Activated naive CD8-positive, alpha-beta T cell treated with anti-CD3 and anti-CD28 coated beads, Interleukin-2, amount 50 U/mL, for 16 hours (primary cell): ENCODE measurements around the gene GRIK3.

Source experiments
- DNase-seq: peaks from one replicate; pipeline ENCODE4 v3.0.0-alpha.2; 2020; ENCODE audit warnings: low read depth, low spot score

GRIK3 gene

DNA sequence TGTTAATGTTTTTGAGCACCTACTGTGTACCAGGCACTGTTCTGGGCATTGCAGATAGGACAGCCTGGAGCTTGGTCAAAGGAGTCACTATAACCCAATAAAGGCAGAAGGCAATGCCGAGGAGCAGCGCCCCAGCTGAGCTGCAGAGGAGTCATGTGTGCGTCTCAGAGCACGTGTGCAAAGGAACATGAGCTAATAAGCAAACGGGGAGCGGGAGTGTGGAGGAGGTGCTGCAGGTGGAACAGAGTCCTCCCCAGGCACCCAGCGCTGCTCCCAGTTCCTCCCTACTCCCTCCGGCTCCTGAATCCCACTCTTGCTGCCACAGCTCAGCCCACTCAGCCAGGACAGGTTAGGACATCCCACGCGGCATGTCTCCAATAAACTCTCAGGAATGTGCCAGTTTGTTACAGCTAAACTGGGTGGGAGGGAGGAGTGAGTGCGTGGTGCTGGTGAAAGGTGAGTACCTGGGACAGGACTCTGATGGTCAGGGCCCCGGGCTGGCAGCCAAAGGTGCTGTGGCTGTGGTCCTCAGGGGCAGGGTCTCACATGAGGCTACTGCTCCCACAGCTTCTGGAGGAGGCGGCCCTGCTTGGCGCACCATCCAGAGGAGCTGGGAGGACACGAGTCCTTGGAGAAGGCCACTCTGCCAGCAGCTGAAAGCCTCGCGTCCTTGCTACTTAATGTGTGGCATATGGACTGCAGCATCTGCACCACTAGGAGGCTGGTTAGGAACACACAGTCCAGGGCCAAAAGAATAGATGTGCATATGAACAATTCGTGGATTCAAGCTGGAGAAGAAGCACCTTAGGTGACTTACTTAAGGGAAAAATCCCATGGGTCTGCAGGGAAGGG is 52.3 kb downstream of the GRIK3 start:
- DNase-seq, result no peak

DNA sequence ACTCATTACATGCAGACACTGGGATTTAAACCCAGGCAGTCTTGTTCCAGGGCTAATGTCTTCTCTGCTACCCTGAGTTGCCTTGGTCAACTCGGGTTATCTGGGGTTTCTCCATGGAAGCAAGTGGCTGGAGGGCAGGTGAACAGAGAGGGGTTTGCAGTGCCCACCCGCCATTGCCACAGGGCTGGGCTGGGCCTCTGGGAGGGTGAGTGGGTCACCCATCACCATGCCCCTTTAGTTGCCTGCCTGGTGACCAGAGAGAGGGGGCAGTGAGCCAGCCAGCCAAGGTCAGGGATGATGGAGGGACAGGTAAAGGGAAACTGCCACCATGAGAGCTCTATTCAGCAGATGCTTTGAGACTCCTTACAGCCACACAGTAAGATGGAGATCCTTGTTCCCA is 53.2 kb downstream of the GRIK3 start:
- DNase-seq, result no peak

DNA sequence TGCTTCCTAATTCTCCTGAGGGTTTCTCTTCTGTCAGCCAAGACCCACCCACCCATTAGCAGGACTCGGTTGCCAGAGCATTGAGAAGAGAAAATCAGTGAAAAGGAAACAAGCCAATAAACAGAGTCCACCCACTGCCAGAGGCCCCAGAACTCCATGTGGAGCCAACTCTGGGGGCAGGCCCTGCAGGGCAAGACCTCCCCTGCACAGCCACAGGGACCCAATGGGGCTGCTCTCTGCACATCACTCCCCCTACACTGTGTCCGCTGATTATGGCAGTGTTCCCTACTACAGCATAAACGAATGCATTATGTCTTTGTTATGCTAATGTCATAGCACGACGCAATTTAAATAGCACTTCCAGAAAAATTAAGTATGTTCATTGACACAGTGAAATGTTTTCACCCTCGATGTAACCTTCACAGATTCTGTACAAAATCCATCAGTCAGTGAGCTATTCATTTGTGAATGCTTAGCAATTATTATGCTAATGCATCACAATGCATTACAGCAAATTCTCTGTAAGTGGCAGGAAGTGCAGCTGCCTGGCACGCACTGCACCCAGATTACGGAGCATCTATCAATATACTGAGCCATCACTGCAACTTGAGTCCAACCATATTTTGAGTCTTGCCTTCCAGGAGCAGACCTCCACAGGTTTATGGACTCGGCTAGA is 56.4 kb downstream of the GRIK3 start:
- no peak for DNase-seq

DNA sequence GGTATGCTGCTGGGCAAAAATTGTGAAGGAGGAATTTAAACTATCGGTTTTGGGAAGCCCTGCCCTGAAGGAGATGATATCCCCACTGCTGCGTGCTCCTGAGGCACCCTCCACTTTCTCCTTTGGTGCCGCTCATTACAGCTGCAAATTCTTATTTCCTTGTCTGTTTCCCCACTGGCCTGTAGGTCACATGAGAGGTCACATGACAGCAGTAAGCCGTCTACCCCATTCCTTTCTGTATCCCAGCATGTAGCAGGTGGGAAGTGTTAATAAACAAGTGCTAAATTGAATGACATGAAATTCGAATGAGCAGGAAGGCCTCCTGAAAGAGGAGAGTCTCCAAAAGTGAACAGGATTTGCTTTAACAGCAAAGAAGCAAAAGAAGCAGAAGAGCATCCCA is 58.7 kb downstream of the GRIK3 start:
- no peak for DNase-seq

DNA sequence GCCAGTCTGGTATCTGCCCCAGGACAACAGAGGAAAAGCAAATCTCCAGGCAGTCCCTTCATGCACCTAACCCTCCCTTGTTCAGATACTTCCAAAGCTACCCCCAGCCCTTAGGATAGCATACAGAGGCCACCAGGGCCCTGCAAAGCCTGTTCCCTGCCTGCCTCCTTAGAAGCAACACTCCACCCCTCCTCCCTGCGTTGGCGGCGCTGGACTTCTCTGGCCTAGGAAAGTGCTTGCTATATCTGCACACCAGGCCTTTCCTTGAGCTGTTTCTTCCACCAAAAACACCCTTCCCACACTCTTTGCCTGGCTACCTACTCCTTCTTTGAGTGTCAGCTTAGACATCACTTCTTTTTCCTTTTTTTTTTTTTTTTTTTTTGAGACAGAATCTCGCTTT is 61.3 kb downstream of the GRIK3 start:
- DNase-seq, result no peak

DNA sequence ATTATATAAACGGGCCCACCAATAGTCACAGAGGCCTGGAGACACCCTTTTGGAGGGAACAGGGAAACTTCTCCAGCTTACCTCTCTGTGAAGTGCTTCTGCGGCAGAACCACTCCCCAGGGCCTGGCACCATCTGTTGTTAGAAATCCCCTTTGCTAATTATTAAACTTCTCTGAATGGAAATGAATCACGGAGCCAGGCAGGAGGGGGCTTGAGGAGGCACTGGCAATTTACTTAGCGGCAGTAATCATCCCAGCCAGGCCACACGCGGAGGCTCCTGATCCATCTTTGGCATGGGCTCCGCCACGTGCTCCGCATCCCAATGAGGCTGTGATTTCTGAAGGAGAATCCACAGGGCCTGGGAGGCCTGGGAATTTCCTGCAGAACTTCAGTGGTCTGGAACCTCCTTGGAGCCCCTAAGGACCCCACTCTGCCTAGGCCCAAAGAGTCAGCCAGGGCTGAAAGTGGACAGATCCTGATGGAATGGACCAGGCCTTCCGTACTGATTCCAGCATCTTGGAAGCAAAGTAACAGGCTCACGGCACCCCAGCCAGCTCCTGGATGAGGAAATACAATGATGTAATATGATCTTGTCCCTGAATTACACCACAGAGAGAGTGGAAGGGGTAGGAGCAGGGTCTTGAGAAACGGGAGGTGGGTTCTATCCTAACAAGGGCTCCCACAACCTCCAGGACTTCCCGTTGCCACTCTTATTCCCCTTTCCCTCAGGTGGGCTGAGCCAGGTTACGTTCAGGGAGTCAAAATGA is 62.3 kb downstream of the GRIK3 start:
- DNase-seq, result no peak

DNA sequence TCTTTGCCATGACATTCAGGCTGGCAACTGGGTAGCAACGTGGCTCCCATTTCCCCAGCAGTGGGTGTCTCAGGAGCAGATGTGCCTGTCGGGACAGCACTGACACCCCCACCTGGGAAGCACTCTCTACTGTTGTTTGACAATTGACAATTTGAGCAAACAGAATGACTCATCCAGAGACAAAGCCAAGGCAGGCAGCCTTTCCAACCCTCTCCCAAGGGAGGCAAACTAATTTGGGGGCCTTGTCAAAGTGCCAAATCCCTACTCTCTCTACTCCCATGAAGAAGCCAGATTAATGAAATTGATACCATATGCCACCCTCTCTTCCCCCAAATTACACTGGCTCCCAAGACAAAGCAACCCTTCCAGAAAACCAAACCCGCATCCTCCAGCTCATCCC is 65.6 kb downstream of the GRIK3 start:
- no peak for DNase-seq

DNA sequence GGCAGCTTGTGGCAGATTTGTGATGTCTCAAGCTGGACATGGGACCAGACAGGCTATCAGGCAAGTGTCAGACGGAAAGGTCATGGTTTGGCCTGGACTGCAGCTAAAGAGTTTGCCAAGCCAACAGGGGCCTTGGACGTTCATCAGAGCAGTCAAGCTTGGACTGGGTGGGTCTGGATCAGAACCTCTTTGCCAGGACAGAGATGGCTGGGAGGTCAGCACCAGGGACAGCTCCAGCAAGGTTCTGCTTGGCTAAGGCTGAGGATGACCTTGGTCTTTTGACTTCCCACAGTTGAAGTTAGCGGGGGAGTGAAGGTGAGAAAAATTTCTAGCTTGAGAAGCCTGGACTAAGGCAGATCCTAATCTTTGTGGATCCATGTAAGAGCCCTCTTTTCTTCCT is 68.1 kb downstream of the GRIK3 start:
- no peak for DNase-seq

DNA sequence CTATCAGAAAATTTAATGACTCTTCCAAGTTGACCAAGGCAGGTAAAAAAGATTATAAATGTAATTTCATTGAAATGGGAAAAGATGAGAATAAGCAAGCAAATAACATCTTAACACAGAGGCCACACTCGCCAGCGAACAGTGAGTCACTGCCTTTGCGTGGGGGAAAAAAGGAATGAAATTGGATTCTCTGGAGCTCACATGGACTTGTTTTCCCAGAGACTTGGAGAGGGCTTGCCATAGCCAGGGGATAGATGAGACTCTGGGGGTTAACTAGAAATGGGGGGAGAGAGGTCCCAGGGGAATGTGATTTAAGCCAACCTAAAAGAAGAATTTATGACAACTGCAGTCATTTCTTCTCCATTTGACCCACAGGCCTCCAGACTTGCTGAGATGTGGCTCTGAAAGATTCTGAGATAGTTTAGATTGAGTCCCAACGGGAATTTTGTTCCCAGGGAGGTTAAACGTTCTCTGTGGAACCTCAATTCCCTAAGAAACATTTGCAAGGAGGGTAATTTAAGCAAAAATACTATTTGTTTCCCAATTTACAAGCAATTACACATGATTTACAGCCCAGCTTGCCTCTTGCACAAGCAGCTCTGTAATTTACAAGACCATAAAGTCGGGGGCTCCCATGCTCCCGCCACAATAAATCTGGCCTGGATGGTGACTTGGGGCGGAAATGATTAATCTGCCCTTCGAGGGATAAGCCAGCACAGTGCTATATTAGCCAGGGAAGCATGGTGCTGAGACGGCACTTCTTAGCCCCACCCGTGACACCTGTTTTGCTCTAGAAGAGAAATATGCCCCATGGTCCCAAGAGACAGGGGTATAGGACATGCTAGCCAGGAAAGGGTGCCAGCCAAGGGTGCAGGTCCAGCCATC is 68.8 kb downstream of the GRIK3 start:
- DNase-seq, result no peak

DNA sequence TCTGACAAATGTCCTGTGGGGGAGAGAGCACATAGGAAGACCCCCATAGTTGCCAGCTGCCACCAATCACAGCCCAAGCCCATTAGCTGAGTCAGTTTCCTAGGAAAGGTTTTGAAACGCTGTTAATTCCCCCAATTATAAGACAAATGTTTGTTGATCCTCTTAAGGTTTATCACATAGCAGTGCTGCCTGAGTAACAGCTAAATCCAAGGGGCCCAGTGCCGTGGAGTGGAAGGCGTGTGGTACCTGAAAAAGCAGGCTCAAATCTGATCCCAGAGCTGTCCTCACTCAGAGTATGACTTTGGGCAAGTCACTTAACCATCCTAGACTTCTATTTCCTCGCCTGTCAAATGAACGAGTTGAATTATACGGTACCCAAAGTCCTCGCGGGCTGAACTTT is 69.5 kb downstream of the GRIK3 start:
- DNase-seq, result no peak

DNA sequence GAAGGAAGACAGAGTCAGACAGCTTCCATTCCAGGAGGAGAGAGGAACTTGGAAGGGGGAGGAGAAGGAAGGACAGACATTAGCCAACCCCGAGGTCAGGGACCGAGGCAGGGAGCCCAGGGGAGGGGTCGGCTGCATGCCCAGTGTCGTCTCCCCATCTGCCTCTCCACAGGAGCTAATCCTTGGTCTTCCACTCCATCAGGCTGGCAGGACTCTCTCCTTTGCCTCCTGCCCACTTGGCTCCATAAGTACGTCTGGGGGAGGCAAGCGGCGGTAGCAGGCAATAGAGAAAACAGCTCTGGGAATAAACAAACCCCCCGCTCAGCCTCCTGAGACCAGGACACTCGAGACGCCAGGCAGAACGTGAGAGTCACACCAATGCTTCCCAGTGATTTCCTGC is 71.3 kb downstream of the GRIK3 start:
- DNase-seq, result no peak

DNA sequence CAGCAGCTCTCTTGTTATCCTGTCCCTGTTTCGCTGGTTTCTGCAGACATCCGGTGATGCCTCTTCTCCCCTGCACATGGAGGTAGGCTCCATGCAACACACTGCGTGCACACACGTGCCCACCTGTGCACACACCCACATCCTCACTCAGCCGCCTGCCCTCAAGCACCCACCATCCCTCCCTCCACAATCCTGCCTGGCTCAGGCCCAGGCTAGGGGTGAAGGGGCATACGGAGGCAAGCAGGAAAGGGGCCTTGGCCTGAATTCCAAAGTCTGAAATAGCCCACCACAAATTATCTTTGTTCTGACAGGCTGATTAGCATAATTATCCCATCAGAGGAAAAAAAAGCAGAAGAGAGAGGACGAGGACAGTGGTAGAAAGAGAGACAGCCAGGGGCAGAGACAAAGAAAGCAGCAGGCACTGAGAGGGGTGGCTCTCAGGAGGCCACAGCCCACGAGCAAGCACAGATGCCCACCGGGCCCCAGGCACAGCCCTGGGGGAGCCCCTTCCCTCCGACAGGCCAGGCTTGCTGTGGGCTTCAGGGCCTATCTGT is 73.2 kb downstream of the GRIK3 start:
- no peak for DNase-seq

DNA sequence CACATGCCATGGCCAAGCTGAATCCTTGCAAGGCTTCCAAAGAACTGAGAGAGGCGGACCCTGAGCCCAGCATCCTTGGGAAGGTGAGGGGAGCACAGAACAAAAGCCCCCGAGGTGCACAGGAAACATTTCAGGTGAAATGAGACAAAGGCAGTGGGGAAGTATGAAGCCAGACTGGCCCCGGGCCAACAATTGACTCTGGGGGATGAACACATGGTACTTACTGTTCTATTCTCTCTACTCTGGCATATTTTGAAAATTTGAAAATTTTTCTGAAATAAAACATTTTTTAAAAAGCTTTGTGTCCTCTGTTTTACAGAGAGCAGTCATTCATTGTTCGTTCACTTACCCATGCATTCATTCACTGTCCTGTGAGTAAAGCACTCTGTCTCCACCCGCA is 77.7 kb downstream of the GRIK3 start:
- no peak for DNase-seq

DNA sequence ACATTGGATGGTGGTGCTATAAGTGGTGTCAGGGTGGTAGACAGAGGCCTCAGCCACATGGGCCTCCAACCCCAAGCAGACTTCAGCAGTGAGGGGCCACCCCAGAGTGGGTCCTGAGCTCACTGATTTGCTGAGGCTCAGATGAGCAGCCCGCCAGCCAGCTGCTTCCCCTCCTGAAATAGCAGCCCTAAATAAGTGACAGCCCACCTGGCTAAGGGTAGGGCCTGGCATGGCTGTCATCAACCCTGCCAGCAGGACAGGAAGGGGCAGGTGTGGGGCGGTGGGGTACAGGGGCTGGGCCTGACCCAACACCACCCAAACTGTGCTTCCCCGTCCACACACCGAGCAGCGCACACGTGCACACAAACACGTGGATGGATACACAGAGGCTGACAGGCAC is 79.3 kb downstream of the GRIK3 start:
- no peak for DNase-seq

DNA sequence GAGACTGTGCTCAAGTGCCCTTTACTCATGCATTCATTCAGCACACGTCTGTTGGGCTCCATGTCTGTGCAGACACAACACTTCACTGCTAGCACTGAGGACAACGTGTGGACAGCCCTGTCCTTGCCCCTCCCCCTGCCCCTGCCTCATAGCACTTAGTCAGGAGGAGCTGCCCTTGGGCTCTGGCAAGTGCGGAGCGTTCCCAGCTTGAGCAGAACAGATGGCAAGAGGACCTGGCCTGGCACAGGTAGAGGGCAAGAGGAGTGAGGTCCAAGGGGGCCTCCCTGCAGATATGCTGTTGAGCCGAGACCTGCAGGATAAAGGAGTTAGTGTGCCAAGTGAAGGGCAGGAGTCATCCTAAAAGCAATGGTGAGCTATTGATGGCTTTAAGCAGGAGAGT is 81.3 kb downstream of the GRIK3 start:
- DNase-seq, result no peak

DNA sequence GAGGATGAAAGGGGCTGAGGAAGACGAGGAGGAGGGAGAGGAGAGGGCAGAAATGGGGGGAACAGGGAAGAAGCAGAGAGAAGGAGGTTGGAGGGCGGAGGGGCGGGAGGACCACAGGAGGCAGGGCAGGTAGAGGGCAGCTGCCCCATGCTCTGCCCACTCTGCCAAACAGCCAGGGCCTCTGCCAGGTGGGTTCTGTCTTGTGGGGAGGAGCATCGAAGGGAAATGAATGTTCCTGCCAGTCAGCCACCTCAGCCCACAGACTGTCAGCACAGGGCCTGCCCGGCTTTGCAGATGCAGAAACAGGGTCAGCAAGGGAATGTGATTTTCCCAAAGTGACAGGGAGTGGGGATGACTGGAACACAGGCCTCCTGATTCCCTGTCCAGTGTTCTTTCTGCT is 82.6 kb downstream of the GRIK3 start:
- DNase-seq, result no peak

DNA sequence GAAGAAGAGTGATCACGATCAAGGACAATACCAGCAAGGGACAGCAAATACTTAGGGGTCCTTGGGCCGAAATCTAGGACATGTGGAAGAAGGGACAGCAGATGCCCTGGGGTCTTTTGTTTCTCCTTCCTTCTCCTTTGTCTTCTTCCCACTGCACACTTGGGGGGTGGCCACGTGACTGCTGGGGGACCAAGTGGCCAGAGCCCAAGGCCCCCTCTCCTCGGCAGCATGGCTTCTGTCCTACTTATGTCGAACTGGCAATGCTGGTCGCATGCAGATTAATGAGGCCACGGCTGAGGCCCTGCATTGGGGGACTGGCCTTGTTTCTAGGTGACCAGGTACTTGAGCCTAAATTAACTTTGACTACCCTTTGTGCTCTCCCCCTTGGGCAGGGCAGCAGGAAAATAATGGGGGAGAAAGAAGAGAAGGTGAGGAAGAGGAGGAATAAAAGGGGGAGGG is 83.0 kb downstream of the GRIK3 start:
- DNase-seq, result no peak

DNA sequence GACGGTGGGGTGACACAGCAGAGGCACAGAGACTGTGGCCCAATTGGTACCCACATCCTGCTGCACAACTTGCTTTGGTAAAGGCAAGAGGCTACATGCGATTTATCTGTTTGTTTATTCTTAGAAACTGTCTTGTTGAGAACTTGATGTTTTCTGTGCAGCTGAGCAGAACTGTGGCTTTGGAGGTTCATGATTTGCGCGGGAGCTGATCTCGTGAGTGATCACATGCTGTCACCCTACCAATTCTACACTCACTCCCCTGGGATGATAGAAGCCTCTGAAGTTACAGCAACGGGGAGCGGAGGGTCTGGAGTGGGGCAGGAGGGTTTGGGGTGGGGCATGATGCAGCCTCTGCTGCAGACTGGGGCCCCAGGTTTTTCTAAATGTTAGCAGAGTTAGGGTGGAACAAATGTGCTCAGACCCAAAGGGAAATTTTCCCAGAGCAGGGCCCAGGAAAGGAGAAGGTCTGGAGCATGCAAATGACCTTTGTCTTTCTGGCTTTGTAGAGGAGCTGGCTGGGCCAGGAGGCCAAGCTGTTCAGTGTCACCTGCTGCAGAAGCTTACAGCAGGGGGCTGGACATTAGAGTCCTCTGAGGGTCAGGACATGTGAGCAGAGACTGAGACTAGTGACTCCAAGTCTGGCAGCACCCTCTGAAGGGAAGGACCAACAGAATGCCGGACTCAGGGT is 83.6 kb downstream of the GRIK3 start:
- no peak for DNase-seq

DNA sequence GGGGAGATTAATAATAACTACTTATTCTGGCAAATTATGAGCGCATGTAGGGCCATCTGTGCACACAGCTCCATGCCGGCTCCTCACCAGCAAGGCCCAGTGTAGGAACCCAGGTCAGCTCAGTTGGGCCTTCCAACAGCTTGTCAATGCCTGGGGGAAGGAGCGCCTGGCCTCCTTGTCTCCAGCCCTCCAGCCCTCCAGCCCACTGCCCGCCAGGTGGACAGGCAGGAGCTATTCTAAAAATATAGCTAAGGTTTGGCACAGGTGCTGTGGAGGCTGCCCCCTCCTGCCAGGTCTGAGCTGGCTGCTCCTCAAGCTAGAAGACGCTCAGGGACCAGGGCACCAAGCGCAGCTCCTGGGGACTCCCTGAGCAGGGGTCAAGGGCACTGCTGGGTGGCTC is 85.7 kb downstream of the GRIK3 start:
- DNase-seq, result no peak

DNA sequence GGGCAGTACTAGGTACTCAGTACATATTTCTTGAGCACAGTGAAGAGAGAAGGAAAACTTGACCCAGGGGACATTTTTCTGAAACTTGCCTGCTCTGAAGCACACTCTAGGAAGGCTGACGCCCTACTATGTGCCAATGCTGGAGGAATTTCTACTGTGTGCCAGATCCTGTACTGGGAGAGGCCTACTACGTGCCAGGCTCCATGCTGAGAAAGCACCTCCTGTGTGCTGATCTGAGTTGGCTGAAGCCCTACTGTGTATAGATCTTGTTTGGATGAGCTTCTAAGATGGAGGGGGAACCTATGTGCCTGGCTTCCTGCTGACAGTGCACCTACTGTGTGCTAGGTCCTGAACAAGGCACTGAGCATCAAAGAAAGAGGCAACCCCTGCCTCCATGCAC is 86.2 kb downstream of the GRIK3 start:
- no peak for DNase-seq

DNA sequence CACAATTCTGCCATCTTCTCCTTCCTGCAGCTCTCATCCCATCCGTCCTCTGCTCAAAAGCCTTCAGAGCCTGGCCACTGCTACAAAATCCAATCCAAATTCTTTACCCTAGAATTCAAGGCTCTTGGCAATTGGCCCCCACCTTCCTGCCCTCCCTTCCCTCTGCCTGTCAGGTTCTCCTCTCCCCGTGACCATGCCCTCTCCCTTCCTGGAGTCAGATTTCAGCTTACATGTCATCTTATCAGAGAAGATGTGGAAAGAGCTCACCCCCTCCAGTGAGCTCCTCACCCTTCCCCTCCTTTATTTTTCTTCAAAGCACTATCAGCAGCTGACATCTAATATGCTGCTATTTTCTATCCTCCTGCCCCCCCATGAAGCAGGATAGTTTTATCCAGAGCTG is 86.9 kb downstream of the GRIK3 start:
- DNase-seq, result no peak
